Measurements from ENCODE around the gene ETF1.

Gene ETF1

DNA sequence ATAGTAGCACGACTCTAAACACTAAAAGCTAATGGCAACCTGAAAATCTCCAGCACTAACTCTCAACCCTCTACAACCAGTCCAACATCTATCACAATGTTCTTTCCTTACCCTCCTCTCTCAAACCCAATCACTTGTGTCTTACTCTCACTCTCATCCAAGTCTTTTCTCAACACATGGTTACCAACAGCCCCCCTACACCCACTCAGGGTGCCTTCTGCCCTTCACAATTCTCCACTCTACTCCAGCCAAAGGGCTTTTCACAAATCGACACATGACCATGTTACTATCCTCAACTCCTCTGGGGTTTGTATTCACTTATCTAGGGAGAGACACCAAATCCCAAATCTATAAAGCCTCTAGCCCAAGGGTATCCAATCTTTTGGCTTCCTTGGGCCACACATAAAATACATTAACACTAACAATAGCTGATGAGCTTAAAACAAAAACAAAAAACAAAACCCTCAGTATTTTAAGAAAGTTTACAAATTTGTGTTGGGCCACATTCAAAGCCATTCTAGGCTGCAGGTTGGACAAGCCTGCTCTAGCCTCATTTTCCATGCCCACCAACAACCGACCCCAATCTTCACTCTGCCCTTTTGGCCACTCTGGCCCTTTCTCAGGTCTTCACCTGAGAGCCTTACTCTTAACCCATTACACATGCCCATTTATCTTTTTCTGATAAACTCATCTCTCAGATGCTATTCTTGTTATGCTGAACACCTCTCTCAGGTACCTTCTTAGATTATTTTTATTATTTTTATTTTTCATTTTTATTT is 20.5 kb upstream of the ETF1 start:
- no peak for DNase-seq (ENCODE audit: low spot score)

DNA sequence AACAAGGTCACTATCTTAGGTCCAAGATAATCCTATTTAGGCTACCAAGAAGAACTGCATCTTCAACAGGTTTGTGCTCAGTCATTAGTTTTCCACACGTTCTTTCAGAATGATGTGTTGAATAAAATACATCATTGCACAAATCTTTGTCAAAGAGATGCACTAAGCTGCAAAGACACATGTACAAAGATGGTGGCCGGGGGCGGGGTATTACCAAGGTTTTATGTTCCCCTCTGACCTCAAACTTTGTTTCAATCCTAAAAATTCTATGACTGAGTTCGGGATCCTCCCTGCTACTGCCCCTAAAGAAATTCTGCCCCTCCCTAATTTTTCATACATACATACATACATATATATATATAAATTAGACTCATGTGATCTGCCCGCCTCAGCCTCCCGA is 17.9 kb upstream of the ETF1 start:
- DNase-seq (ENCODE audit: low spot score): no peak

DNA sequence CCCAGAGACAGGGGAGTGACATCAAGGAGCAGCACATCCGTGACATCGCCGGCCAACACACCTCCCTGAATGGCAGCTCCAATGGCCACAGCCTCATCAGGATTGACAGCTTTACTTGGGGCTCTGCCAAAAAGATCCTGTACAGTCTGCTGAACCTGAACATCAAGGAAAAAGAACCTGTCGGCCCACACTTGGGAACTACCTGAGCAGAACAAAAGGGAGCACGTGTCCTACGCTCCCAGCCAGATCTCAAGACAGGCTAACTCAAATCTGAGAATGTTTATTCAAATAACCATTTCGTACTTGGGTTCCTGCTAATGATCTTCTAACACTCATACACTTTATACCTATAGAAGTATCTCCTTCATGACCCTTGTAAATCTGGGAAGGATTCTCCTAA is 16.9 kb upstream of the ETF1 start:
- DNase-seq (ENCODE audit: low spot score): no peak

DNA sequence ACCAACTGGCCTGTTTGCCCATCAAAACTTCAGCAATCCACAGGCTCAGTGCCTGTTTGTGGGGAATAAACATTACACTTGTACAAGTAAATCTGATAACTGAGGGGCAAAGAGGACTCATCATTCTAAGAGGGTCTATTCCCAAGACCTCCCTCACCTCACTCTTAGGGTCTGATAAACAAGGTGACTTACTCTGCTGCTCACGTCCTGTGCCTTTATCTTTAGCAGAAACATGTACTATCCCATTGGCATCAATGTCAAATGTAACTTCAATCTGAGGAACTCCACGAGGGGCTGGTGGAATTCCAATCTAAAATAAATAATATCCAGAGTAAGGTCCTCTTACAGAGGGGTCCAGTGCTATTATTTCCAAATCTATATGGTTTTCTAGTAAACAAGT is 14.6 kb upstream of the ETF1 start:
- DNase-seq (ENCODE audit: low spot score): no peak

DNA sequence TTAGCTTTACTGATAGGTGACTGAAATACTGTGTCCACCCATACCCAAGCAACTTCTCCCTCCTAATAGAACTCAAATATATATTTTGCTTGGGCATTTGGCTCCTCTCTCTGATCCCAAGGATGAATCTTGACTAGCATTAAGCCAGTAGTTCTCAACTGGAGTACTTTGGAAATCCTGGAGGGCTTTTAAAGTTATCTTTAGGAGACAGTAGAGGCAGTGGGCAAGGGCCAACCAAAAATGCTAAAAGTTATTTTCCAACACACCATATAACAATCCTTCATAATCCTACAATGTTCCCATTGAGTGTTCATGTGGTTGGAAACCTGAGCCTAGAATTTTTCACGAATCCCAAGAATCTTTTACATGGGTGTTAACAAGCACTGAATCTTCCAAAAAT is 11.1 kb upstream of the ETF1 start:
- DNase-seq (ENCODE audit: low spot score): no peak

GRCh38 chr5:138553437-138554095 is 10.5 kb upstream of the ETF1 start:
- DNase-seq (ENCODE audit: low spot score): no peak

DNA sequence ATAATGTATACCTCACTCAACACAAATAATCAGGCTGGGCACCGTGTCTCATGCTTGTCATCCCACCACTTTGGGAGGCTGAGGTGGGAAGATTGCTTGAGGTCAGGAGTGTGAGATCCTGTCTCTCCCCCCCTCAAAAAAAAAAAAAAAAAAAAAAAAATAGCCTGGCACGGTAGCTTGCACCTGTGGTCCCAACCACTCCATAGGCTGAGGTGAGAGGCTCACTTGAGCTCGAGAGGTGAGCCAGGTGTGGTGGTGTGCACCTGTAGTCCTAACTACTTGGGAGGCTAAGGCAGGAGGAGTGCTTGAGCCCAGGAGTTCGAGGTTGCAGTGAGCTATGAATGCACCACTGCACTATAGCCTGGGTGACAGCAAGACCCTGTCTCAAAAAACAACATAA is 9.6 kb upstream of the ETF1 start:
- DNase-seq (ENCODE audit: low spot score): no peak

- no peak for DNase-seq (ENCODE audit: low spot score)
These were observed 6.4 kb upstream of the ETF1 start for GRCh38 chr5:138549414-138549813.

DNA sequence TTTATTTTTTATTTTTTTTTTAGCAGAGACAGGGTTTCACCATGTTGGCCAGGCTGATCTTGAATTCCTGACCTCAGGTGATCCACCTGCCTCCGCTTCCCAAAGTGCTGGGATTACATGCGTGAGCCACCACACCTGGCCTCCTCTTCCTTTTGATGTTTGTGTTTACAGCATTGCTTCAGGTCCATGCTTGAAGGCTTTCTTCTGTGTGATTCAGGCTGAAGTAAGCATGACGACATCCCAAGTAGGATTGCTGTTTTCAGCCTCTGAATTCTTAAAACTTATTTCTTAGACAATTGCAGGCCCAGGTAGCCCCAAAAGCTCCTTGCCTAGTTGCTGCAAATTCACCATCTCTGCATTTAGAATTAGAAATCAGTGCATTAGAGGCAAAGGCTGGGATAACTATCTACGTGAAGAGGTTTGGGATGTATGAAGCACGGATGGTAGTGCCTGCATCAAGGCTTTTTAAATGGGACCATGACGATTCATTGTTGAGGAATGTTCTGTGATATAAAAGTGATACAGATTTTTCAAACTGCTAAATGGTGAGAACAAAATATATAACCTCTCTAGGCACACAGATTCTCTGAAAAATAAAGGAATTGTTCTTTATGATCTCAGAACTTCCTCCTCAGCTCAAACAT is 3.0 kb upstream of the ETF1 start:
- no peak for DNase-seq (ENCODE audit: low spot score)

DNA sequence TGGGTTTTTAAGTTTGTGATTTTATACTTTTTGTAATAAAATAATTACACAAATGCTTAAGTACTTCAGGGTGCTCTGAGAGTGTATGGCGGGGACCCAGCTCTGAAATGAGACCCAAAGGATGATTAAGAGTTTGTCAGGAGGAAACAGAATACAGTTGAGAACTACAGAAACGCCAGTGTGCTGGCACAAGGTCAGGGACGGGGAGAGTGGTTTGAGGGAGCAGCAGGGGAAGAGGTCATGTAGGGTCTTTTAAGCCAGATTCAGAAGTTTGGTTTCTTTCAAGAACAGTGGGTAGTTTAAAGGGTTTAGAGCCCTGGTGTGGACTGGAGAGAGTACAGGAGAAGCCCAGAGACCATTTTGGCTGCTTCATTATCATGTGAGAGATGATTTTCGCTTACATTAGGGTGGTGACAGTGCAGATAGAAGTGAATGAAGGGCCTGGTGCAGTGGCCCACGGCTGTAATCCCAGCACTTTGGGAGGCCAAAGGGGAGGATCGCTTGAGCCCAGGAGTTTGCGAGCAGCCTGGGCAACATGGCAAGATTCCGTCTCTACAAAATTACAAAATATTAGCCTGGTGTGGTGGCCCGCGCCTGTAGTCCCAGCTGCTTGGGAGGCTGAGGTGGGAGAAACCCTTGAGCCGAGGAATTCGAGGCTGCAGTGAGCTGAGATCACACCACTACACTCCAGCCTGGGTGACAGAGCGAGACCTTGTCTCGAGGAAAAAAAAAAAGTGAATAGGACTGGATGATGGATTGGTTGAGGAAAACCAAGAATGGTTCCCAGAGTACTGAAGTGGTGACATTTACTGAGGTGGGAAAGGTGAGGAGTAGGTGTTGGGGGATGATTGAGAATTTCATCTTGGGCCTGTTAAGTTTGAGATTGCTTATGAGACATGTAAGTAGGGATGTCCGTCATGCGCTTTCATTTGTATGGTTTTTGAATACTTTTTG is 1.4 kb upstream of the ETF1 start:
- DNase-seq (ENCODE audit: low spot score): peak; percentile 56

DNA sequence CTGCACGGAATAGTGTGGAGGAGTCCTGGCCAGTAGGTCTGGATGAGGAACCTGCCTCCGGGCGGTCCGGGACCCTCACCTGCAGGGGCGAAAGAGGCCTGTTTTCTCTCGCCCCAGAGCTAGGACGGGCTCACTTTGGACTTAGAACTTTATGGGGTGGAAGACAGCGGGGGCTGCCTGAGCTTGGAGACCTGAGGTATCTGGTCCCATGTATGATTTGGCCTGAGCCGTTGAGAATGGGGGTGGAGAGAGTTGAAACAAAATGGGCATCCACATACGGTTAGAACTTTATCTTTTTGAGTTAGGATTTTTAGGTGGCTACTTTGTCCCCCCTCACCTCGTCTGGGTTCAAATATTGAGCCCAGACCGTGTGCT is 681 bp upstream of the ETF1 start:
- no peak for DNase-seq (ENCODE audit: low spot score)

DNA sequence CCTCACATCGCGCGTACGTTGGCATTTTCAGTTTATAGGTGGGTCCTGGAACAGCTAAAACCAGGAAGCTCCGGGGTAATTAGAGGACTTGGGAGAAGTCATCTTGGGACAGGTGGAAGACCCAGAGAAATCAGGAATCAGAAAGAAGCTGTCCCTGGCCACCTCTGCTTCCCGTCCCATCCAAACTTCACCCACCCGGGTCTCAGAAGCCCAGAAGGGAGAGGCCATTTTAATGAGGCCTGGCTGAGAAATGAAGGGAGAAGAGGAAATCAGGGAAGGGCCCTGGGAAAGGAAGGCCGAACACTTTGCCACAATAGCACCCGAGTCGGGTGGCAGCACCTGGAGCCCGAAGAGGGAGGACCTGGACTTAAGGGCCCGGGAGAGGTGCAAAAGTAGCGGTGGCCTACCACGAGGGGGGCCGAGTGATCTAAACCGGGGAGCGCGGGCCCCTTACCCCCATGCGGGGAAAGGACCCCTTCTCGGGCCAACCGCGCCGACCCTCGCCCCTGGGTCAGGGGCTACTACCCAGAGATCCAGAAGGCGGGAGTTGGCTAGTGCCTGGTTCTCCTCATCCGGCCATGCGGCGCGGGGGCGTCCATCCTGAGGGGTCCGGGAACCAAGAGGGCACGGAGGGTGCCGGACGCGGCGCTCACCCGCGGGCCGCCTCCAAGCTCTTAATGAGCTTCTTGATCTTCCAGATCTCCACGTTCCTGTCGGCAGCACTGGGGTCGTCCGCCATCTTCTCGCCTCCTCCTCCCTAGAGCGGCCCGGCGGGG is 668 bp downstream of the ETF1 start:
- peak; percentile 48 for DNase-seq (ENCODE audit: low spot score)

DNA sequence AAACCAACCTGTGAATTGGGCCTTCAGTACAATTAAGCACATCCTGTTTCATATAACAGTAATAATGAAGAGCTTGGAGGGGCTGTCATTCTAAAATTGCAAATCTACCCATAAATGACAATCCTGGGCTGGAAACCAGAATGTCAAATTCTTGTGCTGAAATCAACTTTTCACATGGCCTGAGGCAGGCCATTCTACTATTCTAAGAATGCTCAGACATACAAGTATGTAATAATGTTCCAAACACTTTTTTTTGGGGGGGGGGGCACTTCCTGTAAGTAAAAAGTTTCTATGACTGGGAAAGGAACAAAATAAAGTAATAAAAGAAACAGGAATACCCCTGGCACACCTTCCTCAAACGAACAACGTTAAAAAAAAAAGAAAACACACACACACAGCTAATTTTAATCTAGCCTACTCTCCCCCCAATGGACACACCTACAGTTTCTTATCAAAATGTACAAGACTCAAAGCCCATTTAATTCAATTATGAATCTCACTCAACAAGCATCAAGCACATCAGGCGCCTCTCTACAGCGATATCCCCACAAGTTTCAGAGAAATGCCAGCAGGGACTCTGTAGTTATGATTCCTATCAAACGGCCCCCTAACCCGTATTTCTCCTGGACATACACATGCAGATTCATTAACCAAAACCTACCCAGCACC is 1.4 kb downstream of the ETF1 start:
- no peak for DNase-seq (ENCODE audit: low spot score)

DNA sequence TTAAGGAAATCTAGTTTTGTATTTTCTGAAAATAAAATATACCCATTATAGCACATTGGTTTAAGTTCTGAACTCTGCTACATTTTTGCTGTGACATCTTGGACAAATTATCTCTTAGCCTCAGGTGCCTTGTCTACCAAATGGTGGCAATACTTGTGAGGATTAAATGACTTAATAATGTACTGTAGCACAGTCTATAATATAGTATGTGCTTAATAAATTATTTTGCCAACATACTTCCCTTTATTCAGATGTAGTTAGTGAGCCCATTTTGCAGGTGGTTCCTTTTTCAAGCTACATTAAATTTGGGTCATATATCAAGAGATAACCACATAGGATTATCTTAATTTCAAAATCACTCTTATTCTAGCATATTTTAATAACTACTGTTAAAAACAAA is 3.2 kb downstream of the ETF1 start:
- no peak for DNase-seq (ENCODE audit: low spot score)

DNA sequence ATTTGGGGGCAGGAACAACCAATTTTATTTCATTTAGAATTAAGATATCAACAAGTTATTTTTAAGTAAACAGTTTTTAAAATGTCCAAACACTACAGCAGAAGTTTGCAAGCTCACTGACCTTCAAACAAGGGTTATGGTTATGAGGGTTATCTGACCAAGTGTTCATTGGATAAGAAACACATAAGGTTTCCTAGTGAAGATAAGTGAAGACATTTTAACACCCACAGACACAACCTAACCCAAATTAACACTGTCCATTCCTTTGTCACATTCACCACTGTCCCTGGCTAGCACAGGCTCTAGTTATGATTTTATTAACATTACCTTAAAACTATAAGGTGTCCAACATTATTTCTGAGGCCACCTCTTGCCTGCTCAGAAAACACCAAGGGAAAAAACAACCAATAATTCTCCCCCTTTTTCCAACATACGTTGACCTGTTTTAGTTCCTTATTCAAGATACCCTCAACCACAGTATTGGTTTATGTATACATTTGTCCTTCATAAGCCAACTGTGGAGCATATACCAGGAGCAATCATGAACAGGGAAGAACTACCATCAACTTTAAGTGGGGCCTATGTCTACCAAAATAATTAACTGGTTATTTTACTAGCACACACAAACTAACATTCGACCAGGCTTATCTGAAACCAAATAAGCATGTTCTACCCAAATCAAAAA is 4.0 kb downstream of the ETF1 start:
- no peak for DNase-seq (ENCODE audit: low spot score)

DNA sequence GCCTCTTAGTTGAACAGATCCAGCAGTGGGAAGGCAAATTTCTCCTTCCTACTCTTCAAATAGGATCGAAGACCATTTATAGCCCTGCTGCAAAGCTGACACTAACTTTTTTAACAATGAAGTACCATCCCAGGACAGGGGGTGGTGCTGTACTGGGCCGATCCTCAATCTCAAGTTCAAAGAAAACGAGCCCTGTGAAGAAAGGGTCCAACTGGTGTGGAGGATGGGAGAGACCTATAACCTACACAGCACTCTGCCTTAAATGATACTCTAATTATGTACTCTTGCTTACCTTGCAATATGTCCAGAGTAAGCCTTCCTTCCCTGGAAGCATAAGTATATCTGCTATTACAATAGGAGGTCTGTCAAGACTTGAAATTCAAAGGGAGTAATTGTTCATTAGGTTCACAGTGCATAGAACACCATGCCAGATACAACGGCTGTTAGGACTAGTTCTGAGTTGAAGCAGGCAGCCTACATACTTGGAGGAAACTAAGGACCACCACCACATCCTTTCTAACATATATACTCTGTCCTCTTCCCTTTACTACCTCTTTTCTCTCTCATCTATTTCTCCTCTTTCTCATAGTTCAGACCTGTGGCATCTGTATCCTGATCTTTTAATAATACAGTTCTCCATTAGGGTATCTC is 6.2 kb downstream of the ETF1 start:
- DNase-seq (ENCODE audit: low spot score): peak; percentile 62

- no peak for DNase-seq (ENCODE audit: low spot score)
These were observed 6.8 kb downstream of the ETF1 start for GRCh38 chr5:138536215-138536614.

GRCh38 chr5:138533973-138534941 is 8.8 kb downstream of the ETF1 start:
- no peak for DNase-seq (ENCODE audit: low spot score)

DNA sequence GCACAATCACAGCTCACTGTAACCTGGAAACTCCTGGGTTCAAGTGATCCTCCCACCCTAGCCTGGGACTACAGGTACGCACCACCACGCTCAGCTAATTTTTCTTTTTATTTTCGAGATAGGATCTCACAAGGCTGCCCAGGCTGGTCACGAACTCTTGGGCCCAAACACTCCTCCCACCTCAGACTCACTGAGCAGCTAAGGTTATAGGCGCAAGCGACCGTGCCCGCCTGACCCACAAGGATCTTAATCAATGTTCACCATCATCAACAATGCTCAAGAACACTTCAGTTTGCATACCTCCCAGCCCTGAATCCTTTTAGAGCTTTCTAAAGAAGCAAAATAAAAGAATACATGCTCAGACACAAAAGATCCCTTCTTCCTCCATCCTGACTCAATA is 13.2 kb downstream of the ETF1 start:
- no peak for DNase-seq (ENCODE audit: low spot score)
